CD4-positive, alpha-beta memory T cell (primary cell): ENCODE data around the gene CNTLN. TPM values are rescaled to one million over a fixed set of nuclear protein-coding genes. Genes with fewer than 3 reads are reported as not detected.

ENCODE experiments used
- CTCF ChIA-PET: fragments of 350-600 bp; sonication (Branson Sonifier 250); formaldehyde crosslinking; loops from one replicate; lab custom pipeline; 2021; ENCODE audit warnings: inconsistent platforms; ENCODE audit not compliant: partially characterized antibody; lab: Charles Lee
- POLR2A ChIA-PET: fragments of 350-600 bp; sonication (Branson Sonifier 250); formaldehyde crosslinking; loops from one replicate; lab custom pipeline; 2021; ENCODE audit not compliant: partially characterized antibody; lab: Charles Lee
- DNase-seq, 5 donors: peaks; one replicate each; pipeline versions ENCODE4 v3.0.0 to v3.0.0-alpha.2; 2020 to 2022; ENCODE audit warnings: mixed read lengths in 1 of 5
- H3K27ac ChIP-seq: one replicate; pipeline ENCODE4 v1.7.0; 2013; ENCODE audit warnings: low read depth, low read length
- H3K27me3 ChIP-seq: 2 replicates; pipeline ENCODE4 v1.7.0; 2013; ENCODE audit warnings: mild to moderate bottlenecking, low read length, moderate library complexity; ENCODE audit not compliant: insufficient read depth
- H3K36me3 ChIP-seq: 2 replicates; pipeline ENCODE4 v1.7.0; 2013; ENCODE audit warnings: mild to moderate bottlenecking, low read length, moderate library complexity; ENCODE audit not compliant: insufficient read depth
- H3K4me1 ChIP-seq: 2 replicates; pipeline ENCODE4 v1.7.0; 2013; ENCODE audit warnings: mild to moderate bottlenecking, low read length, moderate library complexity; ENCODE audit not compliant: insufficient read depth
- H3K4me3 ChIP-seq, 2 donors: one replicate each; pipeline ENCODE4 v1.7.0; 2013; ENCODE audit warnings: low read length in 2 of 2, mild to moderate bottlenecking in 1 of 2
- H3K9me3 ChIP-seq, 2 donors: one replicate each; pipeline ENCODE4 v1.7.0; 2013; ENCODE audit warnings: low read length in 2 of 2, control low read depth in 1 of 2; ENCODE audit not compliant: control insufficient read depth in 1 of 2
- H3K27ac Mint-ChIP-seq, 7 donors: one replicate each; pipeline ENCODE4 v1.8.0; 2020 to 2021; ENCODE audit warnings: mixed read lengths in 7 of 7, mild to moderate bottlenecking in 6 of 7, inconsistent platforms in 3 of 7, moderate library complexity in 3 of 7
- H3K27me3 Mint-ChIP-seq, 2 donors: one replicate each; pipeline ENCODE4 v1.8.0; 2020 to 2021; ENCODE audit warnings: mixed read lengths in 2 of 2
- H3K36me3 Mint-ChIP-seq, 2 donors: one replicate each; pipeline ENCODE4 v1.8.0; 2020 to 2021; ENCODE audit warnings: mixed read lengths in 2 of 2, inconsistent platforms in 1 of 2, mild to moderate bottlenecking in 1 of 2
- H3K4me1 Mint-ChIP-seq, 4 donors: one replicate each; pipeline ENCODE4 v1.8.0; 2020 to 2021; ENCODE audit warnings: mixed read lengths in 4 of 4, mild to moderate bottlenecking in 1 of 4
- H3K4me3 Mint-ChIP-seq, 8 donors: one replicate each; pipeline ENCODE4 v1.8.0; 2020 to 2021; ENCODE audit warnings: mixed read lengths in 8 of 8, mild to moderate bottlenecking in 7 of 8, moderate library complexity in 6 of 8, inconsistent platforms in 3 of 8
- H3K9me3 Mint-ChIP-seq, 8 donors: one replicate each; pipeline ENCODE4 v1.8.0; 2020 to 2021; ENCODE audit warnings: mixed read lengths in 8 of 8, mild to moderate bottlenecking in 5 of 8, inconsistent platforms in 3 of 8, moderate library complexity in 1 of 8
- intact Hi-C: fragments of 100-400 bp; cut with micrococcal nuclease; formaldehyde crosslinking; loops from one replicate; pipeline ENCODE4 v1.15.1; 2023
- polyA plus RNA-seq, 2 donors: library from polyadenylated mRNA; unstranded; fragments of 300-500 nt; fragmentation: Illumina TruSeq; gene quantifications; one replicate each; pipeline ENCODE4 v1.2.3, GENCODE V29; 2021
- total RNA-seq, 2 experiments: library from RNA; stranded (reverse); gene quantifications; one replicate each; pipeline ENCODE4 v1.2.3, GENCODE V29; 2021

Gene CNTLN
- total and polyA plus RNA-seq, 4 experiments from 2014 or later, result 0.03 to 0.15 (median 0.11) TPM; not detected in 1

- no peaks in the 10 kb centered on the region for H3K36me3 ChIP-seq
- H3K27ac ChIP-seq, result no peak overlapping the region
- no peaks in the 10 kb centered on the region for H3K9me3 ChIP-seq
- peaks cover 0 to 12% (median 5%) of the 10 kb centered on the region in 8 donors for H3K9me3 Mint-ChIP-seq
- H3K36me3 Mint-ChIP-seq, result no peaks in the 10 kb centered on the region
- intact Hi-C loops, result no loop called here
- H3K27ac Mint-ChIP-seq, result no peak overlapping the region
- DNase-seq, result no peak
- no peaks in the 10 kb centered on the region for H3K4me1 Mint-ChIP-seq
- H3K27me3 Mint-ChIP-seq, result no peaks in the 10 kb centered on the region
- H3K27me3 ChIP-seq, result no peaks in the 10 kb centered on the region
- ChIA-PET CTCF (no interaction called here), POLR2A (no interaction called here)
- no peak overlapping the region for H3K4me3 ChIP-seq
- H3K4me1 ChIP-seq, result no peaks in the 10 kb centered on the region
- H3K4me3 Mint-ChIP-seq, result no peak overlapping the region
Observed at GRCh38 chr9:17185481-17186029, 50.7 kb downstream of the CNTLN start.

- Mint-ChIP-seq H3K27me3 (no peaks in the 10 kb centered on the region), H3K27ac (no peak overlapping the region), H3K4me3 (no peak overlapping the region), H3K36me3 (peaks cover 0 to 2% of the 10 kb centered on the region in 2 donors), H3K9me3 (peaks cover 2 to 17% (median 8%) of the 10 kb centered on the region in 8 donors), H3K4me1 (no peaks in the 10 kb centered on the region)
- no peaks in the 10 kb centered on the region for H3K4me1 ChIP-seq
- no peak for DNase-seq
- no peaks in the 10 kb centered on the region for H3K9me3 ChIP-seq
- intact Hi-C loops, result no loop called here
- no peaks in the 10 kb centered on the region for H3K36me3 ChIP-seq
- ChIA-PET POLR2A (no interaction called here), CTCF (no interaction called here)
- H3K4me3 ChIP-seq, result no peak overlapping the region
- H3K27ac ChIP-seq, result no peak overlapping the region
- H3K27me3 ChIP-seq, result no peaks in the 10 kb centered on the region
Observed at GRCh38 chr9:17191082-17191481, 56.2 kb downstream of the CNTLN start.

GRCh38 chr9:17204611-17205152 is 69.8 kb downstream of the CNTLN start:
- Mint-ChIP-seq H3K27ac (no peak overlapping the region), H3K9me3 (peaks cover 8 to 56% (median 27%) of the 10 kb centered on the region in 8 donors), H3K27me3 (no peaks in the 10 kb centered on the region), H3K4me1 (no peaks in the 10 kb centered on the region), H3K4me3 (no peak overlapping the region), H3K36me3 (no peaks in the 10 kb centered on the region)
- DNase-seq, result no peak
- ChIA-PET CTCF (no interaction called here), POLR2A (no interaction called here)
- intact Hi-C loops, result no loop called here
- no peak overlapping the region for H3K4me3 ChIP-seq
- H3K36me3 ChIP-seq, result no peaks in the 10 kb centered on the region
- H3K9me3 ChIP-seq, result no peaks in the 10 kb centered on the region
- H3K4me1 ChIP-seq, result no peaks in the 10 kb centered on the region
- H3K27me3 ChIP-seq, result no peaks in the 10 kb centered on the region
- no peak overlapping the region for H3K27ac ChIP-seq

- no peaks in the 10 kb centered on the region for H3K27me3 Mint-ChIP-seq
- no peaks in the 10 kb centered on the region for H3K4me1 Mint-ChIP-seq
- H3K4me1 ChIP-seq, result no peaks in the 10 kb centered on the region
- ChIA-PET POLR2A (no interaction called here), CTCF (no interaction called here)
- intact Hi-C loops, result no loop called here
- no peak overlapping the region for H3K27ac ChIP-seq
- no peak overlapping the region for H3K27ac Mint-ChIP-seq
- H3K4me3 ChIP-seq, result no peak overlapping the region
- H3K4me3 Mint-ChIP-seq, result no peak overlapping the region
- H3K9me3 ChIP-seq, result peaks cover 0 to 4% of the 10 kb centered on the region in 2 donors
- H3K36me3 ChIP-seq, result no peaks in the 10 kb centered on the region
- no peaks in the 10 kb centered on the region for H3K27me3 ChIP-seq
- DNase-seq, result no peak
- peaks cover 0 to 1% of the 10 kb centered on the region in 2 donors for H3K36me3 Mint-ChIP-seq
- H3K9me3 Mint-ChIP-seq, result peaks cover 3 to 40% (median 15%) of the 10 kb centered on the region in 8 donors
Observed at GRCh38 chr9:17216011-17216410, 81.2 kb downstream of the CNTLN start.

GRCh38 chr9:17216646-17217045 is 81.8 kb downstream of the CNTLN start:
- Mint-ChIP-seq H3K4me3 (no peak overlapping the region), H3K4me1 (no peaks in the 10 kb centered on the region), H3K27me3 (no peaks in the 10 kb centered on the region), H3K36me3 (peaks cover 0 to 1% of the 10 kb centered on the region in 2 donors), H3K27ac (no peak overlapping the region), H3K9me3 (peaks cover 3 to 35% (median 15%) of the 10 kb centered on the region in 8 donors)
- intact Hi-C loops, result no loop called here
- ChIA-PET CTCF (no interaction called here), POLR2A (no interaction called here)
- H3K36me3 ChIP-seq, result no peaks in the 10 kb centered on the region
- H3K4me1 ChIP-seq, result no peaks in the 10 kb centered on the region
- H3K27ac ChIP-seq, result no peak overlapping the region
- no peaks in the 10 kb centered on the region for H3K27me3 ChIP-seq
- no peak overlapping the region for H3K4me3 ChIP-seq
- DNase-seq, result no peak
- H3K9me3 ChIP-seq, result peaks cover 0 to 4% of the 10 kb centered on the region in 2 donors

- no peak for DNase-seq
- peaks cover 3 to 29% (median 11%) of the 10 kb centered on the region in 8 donors for H3K9me3 Mint-ChIP-seq
- no peaks in the 10 kb centered on the region for H3K27me3 Mint-ChIP-seq
- ChIA-PET POLR2A (no interaction called here), CTCF (no interaction called here)
- Histone ChIP-seq H3K4me1 (no peaks in the 10 kb centered on the region), H3K9me3 (peaks cover 0 to 4% of the 10 kb centered on the region in 2 donors), H3K36me3 (no peaks in the 10 kb centered on the region), H3K27ac (no peak overlapping the region), H3K4me3 (no peak overlapping the region), H3K27me3 (no peaks in the 10 kb centered on the region)
- no peaks in the 10 kb centered on the region for H3K4me1 Mint-ChIP-seq
- H3K36me3 Mint-ChIP-seq, result peaks cover 0 to 1% of the 10 kb centered on the region in 2 donors
- no peak overlapping the region for H3K27ac Mint-ChIP-seq
- intact Hi-C loops, result no loop called here
- H3K4me3 Mint-ChIP-seq, result no peak overlapping the region
Observed at GRCh38 chr9:17217272-17217671, 82.4 kb downstream of the CNTLN start.

GRCh38 chr9:17219261-17219660 is 84.4 kb downstream of the CNTLN start:
- ChIA-PET CTCF (no interaction called here), POLR2A (no interaction called here)
- peaks cover 0 to 8% of the 10 kb centered on the region in 2 donors for H3K9me3 ChIP-seq
- Mint-ChIP-seq H3K36me3 (no peaks in the 10 kb centered on the region), H3K9me3 (peaks cover 3 to 15% (median 5%) of the 10 kb centered on the region in 8 donors), H3K4me3 (no peak overlapping the region), H3K4me1 (no peaks in the 10 kb centered on the region), H3K27me3 (no peaks in the 10 kb centered on the region), H3K27ac (no peak overlapping the region)
- no peak overlapping the region for H3K4me3 ChIP-seq
- H3K4me1 ChIP-seq, result no peaks in the 10 kb centered on the region
- no peaks in the 10 kb centered on the region for H3K36me3 ChIP-seq
- no peak for DNase-seq
- no peaks in the 10 kb centered on the region for H3K27me3 ChIP-seq
- intact Hi-C loops, result no loop called here
- H3K27ac ChIP-seq, result no peak overlapping the region
